Fibroblast of lung (primary cell): Measurements from ENCODE around the gene CAMTA1.

Experiments used
- CTCF ChIP-seq, 2 donors: IDR thresholded peaks in 1 of 2; conservative IDR thresholded peaks in 1 of 2; 1 replicate in 1 of 2; 2 replicates in 1 of 2; pipeline ENCODE4 v1.5.1; 2011 to 2012; ENCODE audit warnings: low read length in 2 of 2, control low read depth in 1 of 2, inconsistent platforms in 1 of 2, low read depth in 1 of 2, mild to moderate bottlenecking in 1 of 2
- EZH2 ChIP-seq: IDR thresholded peaks from 2 replicates; pipeline ENCODE4 v1.5.1; 2012; ENCODE audit warnings: low read length, control low read depth, mild to moderate bottlenecking; ENCODE audit errors: missing control alignments

- TF ChIP-seq EZH2 (no peak), CTCF (conservative IDR thresholded peaks at IDR 0.05 in 1 of 2, IDR thresholded peaks at IDR 0.05 in 1 of 2; ENCODE audit: low read depth in 1 of 2, low read length in 2 of 2) (no peak)
Measured at GRCh38 chr1:7425771-7426170, 640.5 kb downstream of the CAMTA1 start.
